MV-4-11 (cell line): ENCODE measurements around the gene PROZ.

Experiments used
- DNase-seq: peaks from one replicate; lab custom pipeline; 2025; lab: John Stamatoyannopoulos, UW

The PROZ gene

GRCh38 chr13:113178070-113178895 lies 19.8 kb downstream of the PROZ start:
- DNase-seq: no peak

GRCh38 chr13:113178896-113179167 lies 20.4 kb downstream of the PROZ start:
- DNase-seq: no peak

GRCh38 chr13:113179374-113180230 lies 21.2 kb downstream of the PROZ start:
- no peak for DNase-seq

- DNase-seq: no peak
These were observed 23.6 kb downstream of the PROZ start for GRCh38 chr13:113182046-113182445.

- DNase-seq: no peak
These were observed 25.1 kb downstream of the PROZ start for GRCh38 chr13:113183450-113184129.

GRCh38 chr13:113184568-113185440 lies 26.4 kb downstream of the PROZ start:
- DNase-seq: no peak

- DNase-seq: no peak
These were observed 27.8 kb downstream of the PROZ start for GRCh38 chr13:113186061-113186900.

GRCh38 chr13:113187263-113187669 lies 28.8 kb downstream of the PROZ start:
- DNase-seq: peak; percentile 87

GRCh38 chr13:113187883-113188665 lies 29.6 kb downstream of the PROZ start:
- peak; percentile 16 for DNase-seq

GRCh38 chr13:113190181-113190580 lies 31.7 kb downstream of the PROZ start:
- no peak for DNase-seq

- no peak for DNase-seq
These were observed 33.8 kb downstream of the PROZ start for GRCh38 chr13:113192279-113192678.

- DNase-seq: peak; percentile 17
These were observed 34.5 kb downstream of the PROZ start for GRCh38 chr13:113192902-113193301.

- no peak for DNase-seq
These were observed 36.9 kb downstream of the PROZ start for GRCh38 chr13:113195360-113195759.

GRCh38 chr13:113196970-113197737 lies 38.7 kb downstream of the PROZ start:
- DNase-seq: no peak

GRCh38 chr13:113201815-113202214 lies 43.4 kb downstream of the PROZ start:
- DNase-seq: no peak

GRCh38 chr13:113202912-113203311 lies 44.5 kb downstream of the PROZ start:
- no peak for DNase-seq

- DNase-seq: peak; percentile 54
These were observed 45.3 kb downstream of the PROZ start for GRCh38 chr13:113203507-113204377.

GRCh38 chr13:113204378-113204734 lies 45.9 kb downstream of the PROZ start:
- no peak for DNase-seq
